Measurements from ENCODE around the gene TMEM233.

DNA sequence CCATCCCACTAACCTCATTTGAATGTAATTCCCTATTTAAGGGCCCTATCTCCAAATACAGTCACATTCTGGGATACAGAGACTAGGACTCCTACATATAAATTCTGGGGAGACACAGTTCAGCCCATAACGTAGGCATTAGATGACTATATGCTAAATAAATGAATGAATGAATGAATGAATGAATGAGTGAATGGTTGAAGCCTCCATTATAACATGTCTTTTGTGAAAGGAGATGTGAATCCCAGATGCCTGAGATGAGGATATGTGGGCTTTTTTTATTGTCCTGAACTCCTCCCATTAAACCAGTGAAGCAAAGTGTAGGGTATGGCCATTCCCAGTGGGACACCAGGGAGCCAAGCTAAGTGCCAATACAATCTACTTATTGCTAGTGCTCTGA lies 20.5 kb upstream of the TMEM233 start:
- TF ChIP-seq EZH2 (IDR thresholded peaks at IDR 0.05; ENCODE audit: insufficient read depth, poor library complexity, severe bottlenecking) (no peak), EZH2phosphoT487 (IDR thresholded peaks at IDR 0.05; ENCODE audit: insufficient read depth, low read depth) (no peak)
